Activated T-cell treated with anti-CD3 and anti-CD28 coated beads, Interleukin-2, amount 50 U/mL, for 72 hours (primary cell): Measurements from ENCODE around the gene MRPS22. TPM values are rescaled to one million over a fixed set of nuclear protein-coding genes. Genes with fewer than 3 reads are reported as not detected.
A peak's percentile ranks its signal among the peaks of the same experiment; 100 is the strongest.

Experiments used
- ATAC-seq, 2 donors: fragments of 150-1000 bp; cut with Tn5 transposase; replicated peaks in 1 of 2; 2 replicates each; pipeline ENCODE4 v1.10.0; 2021; ENCODE audit warnings: moderate library complexity in 2 of 2, mild to moderate bottlenecking in 1 of 2
- DNase-seq, 2 donors: peaks; one replicate each; pipeline ENCODE4 v3.0.0; 2021 to 2022; ENCODE audit warnings: mixed read lengths in 1 of 2
- H3K27ac Mint-ChIP-seq: one replicate; pipeline ENCODE4 v1.8.0; 2022; ENCODE audit warnings: mild to moderate bottlenecking, moderate library complexity, mixed read lengths
- H3K27me3 Mint-ChIP-seq: one replicate; pipeline ENCODE4 v1.8.0; 2022; ENCODE audit warnings: low read depth, mixed read lengths
- H3K36me3 Mint-ChIP-seq, 2 donors: one replicate each; pipeline ENCODE4 v1.8.0; 2022; ENCODE audit warnings: mixed read lengths in 2 of 2, mild to moderate bottlenecking in 1 of 2; ENCODE audit not compliant: insufficient read depth in 2 of 2
- H3K4me1 Mint-ChIP-seq: one replicate; pipeline ENCODE4 v1.8.0; 2022; ENCODE audit warnings: low read depth, mixed read lengths
- H3K4me3 Mint-ChIP-seq, 2 donors: one replicate each; pipeline ENCODE4 v1.8.0; 2022; ENCODE audit warnings: mild to moderate bottlenecking in 2 of 2, mixed read lengths in 2 of 2, moderate library complexity in 2 of 2
- H3K9me3 Mint-ChIP-seq, 2 donors: one replicate each; pipeline ENCODE4 v1.8.0; 2022; ENCODE audit warnings: mixed read lengths in 2 of 2
- total RNA-seq, 2 donors: library from RNA; stranded (reverse); gene quantifications; one replicate each; pipeline ENCODE4 v1.2.3, GENCODE V29; 2022

Gene MRPS22
- total RNA-seq: 10 to 100 TPM; 61.7 to 67.5 TPM

GRCh38 chr3:139343895-139344856 is at the start of gene MRPS22:
Gene MRPS22 (plus strand): TSS chr3:139344020. CDS start chr3:139344027, 7 bp downstream.
- peaks cover 21% of the 10 kb centered on the region for H3K4me1 Mint-ChIP-seq
- peaks cover 5% of the 10 kb centered on the region for H3K27me3 Mint-ChIP-seq
- H3K9me3 Mint-ChIP-seq: peaks cover 3 to 4% of the 10 kb centered on the region in 2 donors
- peak within 1 kb of the TSS in 1 of 2 donors; percentile 21 for H3K4me3 Mint-ChIP-seq
- H3K36me3 Mint-ChIP-seq: peaks cover 3 to 6% of the 10 kb centered on the region in 2 donors
- ATAC-seq (peak; percentile 95 to 97), DNase-seq (peak; percentile 80 to 84)
- H3K27ac Mint-ChIP-seq: peak within 1 kb of the TSS; percentile 79

DNA sequence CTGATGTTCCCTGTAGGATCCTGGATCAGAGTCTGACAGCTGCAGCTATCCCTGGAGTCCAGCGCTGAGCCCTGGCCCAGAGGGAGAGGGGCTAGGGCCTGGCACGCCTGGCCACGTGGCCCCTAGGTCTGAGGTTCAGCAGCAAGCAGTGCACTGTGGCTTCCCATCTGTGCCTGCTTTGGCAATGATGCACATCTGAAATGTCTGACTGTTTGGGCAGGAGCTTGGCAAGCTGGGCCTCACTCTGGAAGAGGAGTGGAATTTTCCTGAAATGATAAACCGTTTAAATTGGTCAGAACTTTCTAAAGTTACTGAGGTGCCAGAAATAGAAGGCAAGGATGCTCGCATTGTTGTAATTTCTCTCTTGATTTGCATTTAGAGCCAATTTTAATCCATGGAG is 48.8 kb upstream of the MRPS22 start:
- H3K4me3 Mint-ChIP-seq: no peak overlapping the region

GRCh38 chr3:139296141-139296718 is 47.6 kb upstream of the MRPS22 start:
- Mint-ChIP-seq H3K9me3 (no peaks in the 10 kb centered on the region), H3K36me3 (no peaks in the 10 kb centered on the region), H3K4me1 (no peaks in the 10 kb centered on the region), H3K27me3 (no peaks in the 10 kb centered on the region), H3K27ac (no peak overlapping the region), H3K4me3 (no peak overlapping the region)
- ATAC-seq (no peak), DNase-seq (no peak)

More for the DNA sequence above, 48.8 kb upstream of the MRPS22 start:
- no peaks in the 10 kb centered on the region for H3K9me3 Mint-ChIP-seq
- ATAC-seq: no peak
- no peak for DNase-seq
- H3K4me1 Mint-ChIP-seq: no peaks in the 10 kb centered on the region
- no peaks in the 10 kb centered on the region for H3K27me3 Mint-ChIP-seq
- H3K27ac Mint-ChIP-seq: no peak overlapping the region
- H3K36me3 Mint-ChIP-seq: no peaks in the 10 kb centered on the region

DNA sequence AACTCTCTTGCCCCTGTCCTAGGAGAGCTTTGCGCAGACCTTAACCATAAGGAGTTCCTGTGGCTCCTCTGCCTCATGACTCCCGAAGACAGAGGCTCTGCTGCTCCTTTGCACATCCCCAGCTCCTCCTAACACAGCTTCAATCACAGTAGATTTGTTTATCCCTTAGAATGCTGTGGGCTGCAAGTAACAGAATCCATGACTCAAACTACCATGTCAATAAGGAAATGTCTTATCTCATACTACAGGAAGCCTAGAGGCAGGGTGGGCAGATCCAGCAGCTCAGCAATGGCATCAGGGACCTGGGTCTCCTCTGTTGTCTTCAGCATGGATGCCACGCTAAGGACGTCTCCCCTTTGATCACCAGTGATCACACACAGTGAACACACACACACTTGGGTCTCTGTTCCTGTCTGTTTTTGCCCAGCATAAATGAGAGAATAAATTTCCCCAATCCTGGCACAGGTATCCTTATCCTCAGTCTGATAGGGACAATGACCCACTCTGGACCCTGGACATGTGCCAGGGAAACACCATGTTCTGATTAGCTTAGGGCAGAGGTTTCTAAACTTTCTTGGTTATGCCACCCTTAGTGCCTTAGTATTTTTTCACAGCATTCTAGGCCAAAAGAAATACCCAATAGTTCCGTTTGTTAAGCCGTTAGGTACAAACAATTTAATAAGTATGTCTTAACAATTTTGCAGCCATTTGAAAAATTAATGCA is 46.1 kb upstream of the MRPS22 start:
- H3K36me3 Mint-ChIP-seq: no peaks in the 10 kb centered on the region
- H3K27ac Mint-ChIP-seq: no peak overlapping the region
- no peak overlapping the region for H3K4me3 Mint-ChIP-seq
- DNase-seq: no peak
- no peak for ATAC-seq
- H3K4me1 Mint-ChIP-seq: peaks cover 7% of the 10 kb centered on the region
- H3K9me3 Mint-ChIP-seq: no peaks in the 10 kb centered on the region
- peaks cover 7% of the 10 kb centered on the region for H3K27me3 Mint-ChIP-seq

- Mint-ChIP-seq H3K4me3 (no peak overlapping the region), H3K4me1 (peaks cover 8% of the 10 kb centered on the region), H3K9me3 (no peaks in the 10 kb centered on the region), H3K27me3 (peaks cover 10% of the 10 kb centered on the region), H3K36me3 (no peaks in the 10 kb centered on the region), H3K27ac (no peak overlapping the region)
- ATAC-seq (no peak), DNase-seq (no peak)
Measured at GRCh38 chr3:139299261-139300132, 44.3 kb upstream of the MRPS22 start.

GRCh38 chr3:139300416-139300815 is 43.4 kb upstream of the MRPS22 start:
- DNase-seq (no peak), ATAC-seq (no peak)
- Mint-ChIP-seq H3K4me1 (peaks cover 8% of the 10 kb centered on the region), H3K27me3 (peaks cover 10% of the 10 kb centered on the region), H3K9me3 (no peaks in the 10 kb centered on the region), H3K27ac (no peak overlapping the region), H3K4me3 (no peak overlapping the region), H3K36me3 (no peaks in the 10 kb centered on the region)

GRCh38 chr3:139301183-139301582 is 42.6 kb upstream of the MRPS22 start:
- Mint-ChIP-seq H3K4me3 (no peak overlapping the region), H3K27ac (no peak overlapping the region)

GRCh38 chr3:139301654-139302053 is 42.2 kb upstream of the MRPS22 start:
- Mint-ChIP-seq H3K4me3 (no peak overlapping the region), H3K36me3 (no peaks in the 10 kb centered on the region), H3K27me3 (peaks cover 10% of the 10 kb centered on the region), H3K9me3 (no peaks in the 10 kb centered on the region), H3K4me1 (peaks cover 8% of the 10 kb centered on the region), H3K27ac (no peak overlapping the region)
- ATAC-seq (no peak), DNase-seq (no peak)

More at GRCh38 chr3:139301183-139301582, 42.6 kb upstream of the MRPS22 start:
- no peak for DNase-seq
- Mint-ChIP-seq H3K27me3 (peaks cover 10% of the 10 kb centered on the region), H3K4me1 (peaks cover 8% of the 10 kb centered on the region), H3K9me3 (no peaks in the 10 kb centered on the region), H3K36me3 (no peaks in the 10 kb centered on the region)
- ATAC-seq: no peak

DNA sequence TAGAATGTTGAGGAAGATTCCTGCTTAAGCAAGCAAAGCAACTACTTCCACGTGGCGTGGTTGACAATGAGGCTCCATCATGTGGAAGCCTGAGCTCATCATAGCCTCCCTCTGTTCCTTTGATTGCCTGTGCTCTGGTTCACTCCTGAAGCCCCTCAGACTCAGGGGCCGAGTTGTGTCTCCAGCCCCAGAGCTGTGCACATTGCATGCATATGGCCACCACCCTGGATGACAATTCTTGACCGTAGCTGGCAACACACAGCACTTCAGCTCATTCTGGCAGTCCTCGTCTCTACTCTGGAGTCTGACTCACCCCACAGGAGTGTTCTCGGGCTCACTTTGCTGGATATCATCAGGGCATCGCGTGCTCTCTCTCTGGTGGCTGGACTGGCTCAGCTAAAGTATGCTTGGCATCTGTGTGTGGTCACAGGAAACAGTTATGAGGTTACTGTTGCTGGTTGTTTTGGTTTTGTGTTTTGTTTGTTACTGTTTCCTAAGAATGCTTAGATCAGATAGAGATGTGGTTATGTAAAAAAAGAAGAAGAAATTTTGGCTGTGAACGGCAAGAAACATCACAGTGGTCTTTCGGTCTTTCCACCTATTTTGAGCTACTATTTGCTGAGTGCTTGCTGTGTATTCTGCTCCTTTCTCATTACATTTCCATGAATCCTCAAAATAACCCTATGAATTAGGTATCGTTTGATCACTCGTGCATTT is 41.6 kb upstream of the MRPS22 start:
- Mint-ChIP-seq H3K4me3 (no peak overlapping the region), H3K9me3 (no peaks in the 10 kb centered on the region), H3K27me3 (peaks cover 10% of the 10 kb centered on the region), H3K27ac (no peak overlapping the region), H3K4me1 (peaks cover 8% of the 10 kb centered on the region), H3K36me3 (no peaks in the 10 kb centered on the region)
- ATAC-seq: peak; percentile 17 to 60
- DNase-seq: no peak

DNA sequence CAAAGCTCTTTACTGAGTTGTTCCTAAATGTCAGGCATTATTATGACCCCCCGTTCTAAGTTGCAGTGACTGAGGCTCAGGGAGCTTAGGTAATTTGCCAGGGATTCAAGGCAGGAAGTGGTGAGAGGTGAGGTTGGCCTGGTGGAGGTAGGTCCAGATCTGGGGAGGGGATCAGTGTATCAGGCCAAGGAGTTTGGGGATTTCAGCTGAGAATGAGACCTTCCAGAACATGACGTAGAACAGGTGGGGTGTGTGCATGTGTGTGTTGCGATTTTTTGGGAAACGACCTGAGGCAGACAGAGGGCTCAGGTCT is 41.1 kb upstream of the MRPS22 start:
- Mint-ChIP-seq H3K36me3 (no peaks in the 10 kb centered on the region), H3K4me1 (peaks cover 8% of the 10 kb centered on the region), H3K4me3 (no peak overlapping the region), H3K27ac (no peak overlapping the region), H3K27me3 (peaks cover 10% of the 10 kb centered on the region), H3K9me3 (no peaks in the 10 kb centered on the region)
- ATAC-seq (no peak), DNase-seq (no peak)

DNA sequence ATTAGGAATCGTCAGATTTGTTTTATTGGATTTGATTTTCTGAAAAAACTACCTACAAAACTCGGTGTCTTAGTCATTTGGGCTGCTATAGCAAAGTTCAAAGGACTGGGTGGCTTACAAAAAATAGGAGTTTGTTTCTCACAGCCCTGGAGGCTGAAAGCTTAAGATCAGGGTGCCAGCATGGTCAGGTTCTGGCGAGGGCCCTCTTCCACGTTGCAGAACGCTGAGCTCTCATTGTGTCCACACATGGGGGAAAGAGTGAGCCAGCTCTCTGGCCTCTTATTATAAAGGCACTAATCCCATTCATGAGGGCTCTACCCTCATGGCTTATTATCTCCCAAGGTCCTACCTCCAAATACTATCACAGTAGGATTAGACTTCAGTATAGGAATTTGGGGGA is 40.6 kb upstream of the MRPS22 start:
- Mint-ChIP-seq H3K27me3 (peaks cover 10% of the 10 kb centered on the region), H3K9me3 (no peaks in the 10 kb centered on the region), H3K4me3 (no peak overlapping the region), H3K4me1 (peaks cover 8% of the 10 kb centered on the region), H3K36me3 (no peaks in the 10 kb centered on the region), H3K27ac (no peak overlapping the region)
- ATAC-seq: no peak
- no peak for DNase-seq

DNA sequence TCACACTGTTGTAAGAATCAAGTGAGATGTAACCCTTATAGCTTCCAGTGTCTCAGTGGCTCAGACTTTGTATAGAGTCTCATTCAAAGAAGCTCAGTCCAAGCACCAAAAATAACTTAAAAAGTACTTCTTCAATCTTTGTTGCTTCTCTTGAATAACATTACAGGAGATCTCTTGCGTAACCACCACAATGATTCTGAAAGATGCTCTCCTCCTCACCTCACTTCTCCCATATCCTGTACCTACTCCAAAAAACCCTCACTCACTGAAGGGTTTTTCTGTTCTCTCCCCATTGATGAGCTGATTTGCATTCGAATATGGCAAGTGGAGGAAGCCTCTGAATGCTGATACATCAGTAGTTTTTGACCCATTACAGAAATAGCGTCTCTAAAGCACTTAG is 39.4 kb upstream of the MRPS22 start:
- no peak for ATAC-seq

More for the DNA sequence above, 39.4 kb upstream of the MRPS22 start:
- Mint-ChIP-seq H3K4me1 (peaks cover 8% of the 10 kb centered on the region), H3K27ac (no peak overlapping the region), H3K27me3 (peaks cover 10% of the 10 kb centered on the region), H3K4me3 (no peak overlapping the region), H3K9me3 (no peaks in the 10 kb centered on the region), H3K36me3 (no peaks in the 10 kb centered on the region)
- no peak for DNase-seq
